Measurements from ENCODE around the gene MIS12.

The MIS12 gene

GRCh38 chr17:5533486-5534315 lies 47.3 kb downstream of the MIS12 start:
- Histone ChIP-seq H3K4me1 (ENCODE audit: low read length) (no peaks in the 10 kb centered on the region), H4K20me1 (ENCODE audit: insufficient read depth, low read length) (no peaks in the 10 kb centered on the region), H3K9me3 (ENCODE audit: insufficient read depth, low read length) (no peaks in the 10 kb centered on the region), H3K4me2 (ENCODE audit: low read length) (no peak overlapping the region), H3K36me3 (replicated peaks; ENCODE audit: low read depth, low read length) (no peaks in the 10 kb centered on the region), H3K4me3 (ENCODE audit: low read length) (no peak overlapping the region), H3K27me3 (ENCODE audit: low read depth, low read length) (no peaks in the 10 kb centered on the region), H2AFZ (ENCODE audit: low read depth, low read length) (no peak overlapping the region), H3K9ac (ENCODE audit: low read length) (no peak overlapping the region), H3K27ac (ENCODE audit: low read length) (no peak overlapping the region), H3K79me2 (ENCODE audit: low read length) (no peaks in the 10 kb centered on the region)
- TF ChIP-seq CTCF (IDR thresholded peaks at IDR 0.05; ENCODE audit: low read depth, low read length), result no peak

GRCh38 chr17:5535436-5535835 lies 49.1 kb downstream of the MIS12 start:
- no peak for TF ChIP-seq EZH2phosphoT487 (IDR thresholded peaks at IDR 0.05; ENCODE audit: low read depth)
- TF ChIP-seq CTCF (IDR thresholded peaks at IDR 0.05; ENCODE audit: low read depth, low read length), result no peak
- H3K9ac ChIP-seq (ENCODE audit: low read length), result no peak overlapping the region
- H3K4me1 ChIP-seq (ENCODE audit: low read length), result no peaks in the 10 kb centered on the region
- no peaks in the 10 kb centered on the region for H3K36me3 ChIP-seq (replicated peaks; ENCODE audit: low read depth, low read length)
- H3K9me3 ChIP-seq (ENCODE audit: insufficient read depth, low read length), result no peaks in the 10 kb centered on the region
- H2AFZ ChIP-seq (ENCODE audit: low read depth, low read length), result no peak overlapping the region
- no peaks in the 10 kb centered on the region for H4K20me1 ChIP-seq (ENCODE audit: insufficient read depth, low read length)
- H3K27me3 ChIP-seq (ENCODE audit: low read depth, low read length), result no peaks in the 10 kb centered on the region
- H3K4me2 ChIP-seq (ENCODE audit: low read length), result no peak overlapping the region
- no peaks in the 10 kb centered on the region for H3K79me2 ChIP-seq (ENCODE audit: low read length)
- H3K4me3 ChIP-seq (ENCODE audit: low read length), result no peak overlapping the region
- no peak overlapping the region for H3K27ac ChIP-seq (ENCODE audit: low read length)

- no peak for TF ChIP-seq CTCF (IDR thresholded peaks at IDR 0.05; ENCODE audit: low read depth, low read length)
- TF ChIP-seq EZH2phosphoT487 (IDR thresholded peaks at IDR 0.05; ENCODE audit: low read depth), result no peak
- H3K4me1 ChIP-seq (ENCODE audit: low read length), result no peaks in the 10 kb centered on the region
- H3K4me3 ChIP-seq (ENCODE audit: low read length), result no peak overlapping the region
- no peaks in the 10 kb centered on the region for H3K79me2 ChIP-seq (ENCODE audit: low read length)
- H4K20me1 ChIP-seq (ENCODE audit: insufficient read depth, low read length), result no peaks in the 10 kb centered on the region
- H3K27me3 ChIP-seq (ENCODE audit: low read depth, low read length), result no peaks in the 10 kb centered on the region
- H3K27ac ChIP-seq (ENCODE audit: low read length), result no peak overlapping the region
- H3K9ac ChIP-seq (ENCODE audit: low read length), result no peak overlapping the region
- H3K36me3 ChIP-seq (replicated peaks; ENCODE audit: low read depth, low read length), result no peaks in the 10 kb centered on the region
- H2AFZ ChIP-seq (ENCODE audit: low read depth, low read length), result no peak overlapping the region
- H3K4me2 ChIP-seq (ENCODE audit: low read length), result no peak overlapping the region
- H3K9me3 ChIP-seq (ENCODE audit: insufficient read depth, low read length), result no peaks in the 10 kb centered on the region
These were observed 50.7 kb downstream of the MIS12 start for GRCh38 chr17:5536866-5537650.

GRCh38 chr17:5539286-5539685 lies 52.9 kb downstream of the MIS12 start:
- no peak overlapping the region for H3K4me3 ChIP-seq (ENCODE audit: low read length)
- H4K20me1 ChIP-seq (ENCODE audit: insufficient read depth, low read length), result no peaks in the 10 kb centered on the region
- no peak overlapping the region for H3K27ac ChIP-seq (ENCODE audit: low read length)
- no peak overlapping the region for H2AFZ ChIP-seq (ENCODE audit: low read depth, low read length)
- TF ChIP-seq EZH2phosphoT487 (IDR thresholded peaks at IDR 0.05; ENCODE audit: low read depth), result no peak
- no peak for TF ChIP-seq CTCF (IDR thresholded peaks at IDR 0.05; ENCODE audit: low read depth, low read length)
- H3K36me3 ChIP-seq (replicated peaks; ENCODE audit: low read depth, low read length), result no peaks in the 10 kb centered on the region
- H3K27me3 ChIP-seq (ENCODE audit: low read depth, low read length), result no peaks in the 10 kb centered on the region
- H3K9me3 ChIP-seq (ENCODE audit: insufficient read depth, low read length), result no peaks in the 10 kb centered on the region
- no peaks in the 10 kb centered on the region for H3K79me2 ChIP-seq (ENCODE audit: low read length)
- H3K4me2 ChIP-seq (ENCODE audit: low read length), result no peak overlapping the region
- H3K4me1 ChIP-seq (ENCODE audit: low read length), result no peaks in the 10 kb centered on the region
- H3K9ac ChIP-seq (ENCODE audit: low read length), result no peak overlapping the region

All from OCI-LY3 (cell line).